Activated CD4-positive, CD25-positive, alpha-beta regulatory T cell treated with anti-CD3 and anti-CD28 coated beads, Interleukin-2, amount 50 U/mL, for 72 hours (primary cell): Measurements from ENCODE around the gene KATNAL2.
A peak's percentile ranks its signal among the peaks of the same experiment; 100 is the strongest.

Experiments used
- DNase-seq: peaks from one replicate; pipeline ENCODE4 v3.0.0; 2021

KATNAL2 gene, protein sequence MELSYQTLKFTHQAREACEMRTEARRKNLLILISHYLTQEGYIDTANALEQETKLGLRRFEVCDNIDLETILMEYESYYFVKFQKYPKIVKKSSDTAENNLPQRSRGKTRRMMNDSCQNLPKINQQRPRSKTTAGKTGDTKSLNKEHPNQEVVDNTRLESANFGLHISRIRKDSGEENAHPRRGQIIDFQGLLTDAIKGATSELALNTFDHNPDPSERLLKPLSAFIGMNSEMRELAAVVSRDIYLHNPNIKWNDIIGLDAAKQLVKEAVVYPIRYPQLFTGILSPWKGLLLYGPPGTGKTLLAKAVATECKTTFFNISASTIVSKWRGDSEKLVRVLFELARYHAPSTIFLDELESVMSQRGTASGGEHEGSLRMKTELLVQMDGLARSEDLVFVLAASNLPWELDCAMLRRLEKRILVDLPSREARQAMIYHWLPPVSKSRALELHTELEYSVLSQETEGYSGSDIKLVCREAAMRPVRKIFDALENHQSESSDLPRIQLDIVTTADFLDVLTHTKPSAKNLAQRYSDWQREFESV

DNA sequence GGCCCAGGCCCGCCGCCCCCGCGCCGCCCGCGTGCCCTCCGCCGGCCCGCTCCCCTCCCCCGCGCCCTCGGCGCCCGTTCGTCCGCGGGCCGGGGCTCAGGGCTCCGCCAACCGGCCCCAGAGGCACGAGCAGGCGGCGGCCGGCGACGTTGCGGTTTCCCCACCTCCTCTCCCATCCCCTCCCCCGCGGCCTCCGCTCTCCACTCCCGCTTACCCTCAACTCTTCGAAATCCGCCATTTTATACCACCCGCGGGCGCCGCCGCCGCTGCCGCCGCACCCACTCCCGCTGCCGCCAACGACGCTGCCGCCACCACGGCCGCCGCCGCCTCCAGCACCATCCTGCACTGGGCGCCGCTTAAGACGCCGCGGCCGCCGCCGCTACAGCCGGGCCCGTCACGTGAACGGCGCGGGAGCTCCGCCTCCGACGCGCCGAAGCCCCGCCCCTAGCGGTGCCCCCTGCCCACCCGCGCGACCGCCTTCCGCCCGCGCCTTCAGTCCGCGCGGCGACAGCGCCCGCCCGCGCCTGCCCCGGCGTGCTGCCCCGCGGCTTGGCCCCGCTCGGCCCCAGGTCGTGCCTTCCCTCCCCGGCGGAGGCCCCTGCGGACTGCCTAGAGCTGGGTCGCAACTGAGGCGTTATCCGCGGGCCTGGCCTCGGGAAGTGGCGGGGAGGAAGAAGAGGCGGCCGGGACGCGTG, at the start of gene KATNAL2, which contains the start of gene PIAS2:
Gene KATNAL2, plus strand, starts transcription at position 495 of the 695 bp plus-strand sequence. CDS start 29,271 bp downstream, outside the sequence.
Gene PIAS2, minus strand, starts transcription at position 400 of the 695 bp plus-strand sequence. Its CDS starts 162 bp downstream, at position 238.
- DNase-seq: peak; percentile 76

DNA sequence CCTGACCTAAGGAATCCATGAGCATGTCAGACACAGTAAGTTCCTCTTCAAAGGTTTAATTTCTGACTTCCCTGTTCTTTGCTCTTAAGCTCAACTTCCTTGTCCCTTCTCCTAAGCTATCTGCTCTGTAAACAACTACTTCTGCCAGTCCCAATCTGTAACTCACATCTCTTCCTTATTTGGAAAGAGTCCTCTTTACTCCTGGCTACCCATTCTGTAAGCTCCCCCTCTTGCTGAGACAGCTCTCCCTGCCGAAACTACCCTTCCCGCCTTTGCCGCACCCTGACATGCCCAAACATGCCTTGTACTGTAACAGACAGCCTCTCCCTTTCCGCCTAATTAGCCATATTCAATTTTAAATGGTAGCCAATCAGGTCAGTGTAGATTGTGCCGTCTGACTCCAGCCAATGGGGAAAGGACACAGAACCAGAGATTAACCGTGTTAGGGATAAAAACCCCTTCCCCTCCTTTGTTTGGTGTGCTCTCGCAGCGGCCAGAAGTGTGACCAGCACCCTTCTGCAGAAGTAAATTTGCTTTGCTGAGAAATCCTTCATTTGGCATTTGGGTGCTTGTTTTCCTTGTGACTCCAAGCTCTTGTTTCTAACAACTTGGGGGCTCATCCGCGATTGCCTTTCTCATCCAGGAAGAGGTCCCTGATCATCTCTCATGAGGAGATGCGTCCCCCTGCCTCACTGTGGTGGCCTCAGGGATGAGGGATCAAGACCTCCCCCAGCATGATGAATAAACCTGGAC, 49.1 kb upstream of the KATNAL2 start:
- DNase-seq: no peak

DNA sequence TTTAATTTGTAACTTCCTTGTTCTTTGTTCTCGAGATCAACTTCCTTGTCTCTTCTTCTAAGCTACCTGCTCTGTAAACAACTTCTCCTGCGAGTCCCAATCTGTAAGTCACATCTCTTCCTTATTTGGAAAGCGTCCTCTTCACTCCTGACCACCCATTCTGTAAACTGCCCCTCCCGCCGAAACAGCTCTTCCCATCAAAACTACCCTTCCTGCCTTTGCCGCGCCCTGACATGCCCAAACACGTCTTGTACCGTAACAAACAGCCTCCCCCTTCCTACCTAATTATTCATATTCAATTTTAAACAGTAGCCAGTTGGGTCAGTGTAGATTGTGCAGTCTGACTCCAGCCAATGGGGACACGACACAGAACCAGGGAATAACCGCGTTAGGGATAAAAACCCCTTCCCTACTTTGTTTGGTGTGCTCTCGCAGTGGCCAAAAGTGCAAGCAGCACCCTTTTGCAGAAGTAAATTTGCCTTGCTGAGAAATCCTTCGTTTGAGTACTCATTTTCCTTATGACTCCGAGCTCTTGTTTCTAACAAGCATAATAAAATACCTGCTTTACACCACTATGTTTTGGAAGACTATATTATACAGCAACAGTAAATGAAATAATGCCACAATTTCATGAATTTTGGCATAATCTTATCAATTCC, 39.9 kb upstream of the KATNAL2 start:
- no peak for DNase-seq

DNA sequence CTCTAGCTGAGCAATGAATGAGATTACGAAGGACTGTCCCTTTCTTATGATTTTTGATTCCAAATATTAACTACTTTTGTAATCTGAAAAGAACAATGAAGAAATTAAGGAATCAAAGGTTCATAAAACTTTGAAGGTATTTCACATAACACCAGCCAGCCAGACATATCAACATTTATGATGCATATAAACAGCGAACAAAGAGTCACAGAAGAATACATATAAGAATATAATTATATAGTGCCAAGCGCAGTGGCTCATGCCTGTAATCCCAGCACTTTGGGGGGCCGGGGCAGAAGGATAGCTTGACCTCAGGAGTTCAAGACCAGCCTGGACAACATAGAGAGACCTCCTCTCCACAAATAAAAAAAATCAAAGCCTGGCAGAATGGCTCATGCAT, 34.2 kb upstream of the KATNAL2 start:
- DNase-seq: no peak

DNA sequence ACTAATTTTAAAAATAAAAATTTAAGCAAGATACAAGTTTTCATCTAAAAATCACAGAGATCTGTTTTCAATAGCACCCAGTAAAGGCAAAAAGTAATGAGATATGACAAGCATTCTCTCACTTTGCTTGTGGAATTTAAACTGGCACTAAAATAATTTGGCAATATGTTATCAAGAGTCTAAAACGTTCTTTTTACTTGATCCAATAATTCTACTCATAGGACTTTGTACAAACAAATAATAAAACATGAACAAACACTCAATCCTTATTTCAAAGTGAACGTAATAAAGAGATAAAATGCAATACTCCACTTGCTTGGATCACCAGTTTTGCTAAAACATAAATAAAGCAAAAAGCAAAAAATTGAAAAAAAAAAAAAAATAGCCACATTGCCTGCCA, 30.5 kb upstream of the KATNAL2 start:
- DNase-seq: no peak

DNA sequence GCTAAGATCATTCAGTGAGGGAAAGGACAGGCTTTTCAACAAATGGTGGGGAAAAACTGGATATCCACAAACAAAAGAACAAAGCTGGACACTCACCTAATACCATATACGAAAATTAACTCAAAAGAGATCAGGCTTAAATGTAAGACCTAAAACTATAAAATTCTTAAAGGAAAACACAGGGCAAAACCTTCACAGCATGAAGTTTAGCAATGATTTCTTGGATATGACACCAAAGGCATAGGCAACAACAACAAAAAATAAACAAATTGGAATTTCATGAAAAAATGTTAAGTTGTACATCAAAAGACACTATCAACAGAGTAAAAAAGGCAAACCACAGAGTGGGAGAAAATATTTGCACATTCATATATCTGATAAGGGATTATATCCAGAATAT, 28.4 kb upstream of the KATNAL2 start:
- no peak for DNase-seq

DNA sequence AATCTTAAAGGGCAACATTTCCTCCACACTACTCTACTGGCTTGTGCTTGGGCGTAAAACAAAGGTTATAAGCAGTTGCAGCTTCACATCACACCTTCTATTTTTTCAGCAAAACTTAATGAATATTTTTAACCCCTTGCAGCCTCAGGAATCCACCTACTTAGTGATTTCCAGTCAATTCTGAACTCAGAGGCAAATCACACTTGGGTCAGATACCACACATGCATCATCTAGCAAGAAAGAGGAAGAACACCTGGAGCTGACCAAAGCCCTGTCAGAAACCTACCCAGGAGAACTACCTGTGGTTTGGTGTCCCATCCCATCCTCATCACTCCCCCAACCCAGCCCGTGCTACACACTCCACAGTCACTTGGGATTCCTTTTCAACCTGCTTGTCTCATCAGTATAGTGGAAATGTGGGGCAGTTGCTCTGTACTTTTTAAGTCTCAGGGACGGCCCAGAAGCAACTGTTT, 25.6 kb upstream of the KATNAL2 start:
- DNase-seq: no peak

DNA sequence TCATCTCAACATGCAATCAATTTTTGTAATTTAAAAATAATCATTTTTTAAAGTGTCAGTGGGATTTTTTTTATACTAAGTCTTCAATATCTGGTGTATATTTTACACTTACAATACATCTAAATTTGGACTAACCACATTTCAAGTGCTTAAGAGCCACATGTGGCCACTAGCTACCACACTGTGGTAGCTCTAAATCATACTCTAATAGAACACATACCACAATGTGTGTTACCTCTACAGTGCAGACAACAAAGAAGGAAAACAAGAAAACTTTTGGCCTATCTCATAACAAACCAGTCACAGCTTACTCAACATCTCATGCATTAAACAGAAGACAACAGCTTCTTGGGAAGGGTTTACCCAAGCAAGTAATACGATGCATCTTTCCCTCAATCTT, 24.6 kb upstream of the KATNAL2 start:
- DNase-seq: no peak

DNA sequence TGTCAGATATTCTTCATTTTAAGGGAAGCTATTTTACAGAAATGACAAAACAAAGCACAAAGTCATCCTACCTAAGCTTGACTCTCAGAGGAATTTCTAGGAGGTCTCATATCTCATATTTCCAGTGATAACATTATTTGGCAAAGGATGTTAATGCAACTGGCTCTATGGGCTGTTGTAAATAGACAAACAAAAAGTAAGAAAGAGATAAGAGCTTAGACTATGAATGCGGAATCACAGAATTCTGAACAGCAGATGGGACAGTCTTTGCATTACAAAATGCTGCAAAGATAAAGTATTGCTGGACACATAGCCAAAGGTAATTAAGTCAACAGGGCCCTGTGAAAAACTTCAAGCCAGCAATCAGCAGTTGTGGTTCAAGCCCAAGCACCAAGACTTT, 24.0 kb upstream of the KATNAL2 start:
- no peak for DNase-seq

DNA sequence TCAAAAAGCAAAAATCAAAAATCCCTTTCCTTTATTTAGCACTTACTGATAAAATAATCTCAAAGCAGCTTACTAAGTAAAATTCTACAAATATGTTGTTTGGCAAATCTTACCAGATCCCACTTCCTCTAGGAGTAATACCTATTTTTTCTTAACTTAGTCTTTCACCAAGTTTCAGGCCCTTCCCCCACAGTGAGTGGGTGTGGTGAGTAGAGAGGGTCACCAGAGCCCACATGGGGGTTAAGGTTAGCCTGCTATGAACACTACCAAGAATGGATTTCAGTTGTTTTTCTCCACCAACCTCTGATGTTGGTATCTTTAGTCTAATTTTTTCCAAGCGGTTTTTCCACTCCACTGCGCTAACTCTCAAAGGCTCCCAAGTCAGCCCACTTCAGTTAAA, 23.3 kb upstream of the KATNAL2 start:
- DNase-seq: no peak

DNA sequence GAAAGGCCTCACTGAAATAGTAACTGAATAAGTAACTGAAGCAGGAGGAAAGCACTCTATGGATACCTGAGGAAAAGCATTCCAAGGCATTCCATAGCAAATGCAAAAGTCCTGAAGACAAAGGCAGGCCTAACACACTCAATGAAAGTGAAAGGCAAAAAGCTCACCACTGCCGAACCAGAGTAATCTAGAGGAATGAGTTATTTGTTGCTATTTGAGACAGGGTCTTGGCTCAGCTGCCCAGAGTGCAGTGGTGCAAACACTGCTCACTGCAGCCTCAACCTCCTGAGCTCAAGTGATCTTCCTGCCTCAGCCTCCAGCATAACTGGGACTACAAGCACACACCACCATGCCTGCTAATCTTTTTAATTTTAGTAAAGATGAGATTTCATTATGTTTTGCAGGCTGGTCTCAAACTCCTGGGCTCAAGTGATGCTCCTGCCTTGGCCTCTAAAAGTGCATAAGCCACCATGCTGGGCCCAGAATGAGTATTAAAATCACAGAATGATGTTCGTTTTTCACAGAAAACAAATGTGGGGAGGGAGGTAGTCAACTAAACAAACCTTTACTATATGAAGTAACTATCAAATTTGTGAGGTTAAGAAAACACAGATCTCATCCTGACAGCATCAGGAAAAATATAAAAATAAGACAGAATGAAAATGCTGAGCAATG, 18.0 kb upstream of the KATNAL2 start:
- no peak for DNase-seq

DNA sequence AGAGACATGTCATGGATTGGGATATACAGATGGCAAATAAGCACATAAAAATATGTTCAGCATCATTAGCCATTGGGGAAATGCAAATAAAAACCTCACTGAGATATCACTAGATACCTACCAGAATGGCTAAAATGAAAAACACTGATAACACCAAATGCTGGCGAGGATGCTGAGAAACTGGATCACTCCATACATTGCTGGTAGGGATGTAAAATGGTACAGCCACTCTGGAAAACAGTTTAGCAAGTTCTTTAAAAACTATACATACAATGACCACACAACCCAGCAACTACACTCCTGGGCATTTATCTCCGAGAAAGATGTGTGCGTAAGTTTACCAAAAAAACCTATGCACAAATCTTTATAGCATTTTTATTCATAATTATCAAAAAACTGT, 14.0 kb upstream of the KATNAL2 start:
- DNase-seq: no peak

DNA sequence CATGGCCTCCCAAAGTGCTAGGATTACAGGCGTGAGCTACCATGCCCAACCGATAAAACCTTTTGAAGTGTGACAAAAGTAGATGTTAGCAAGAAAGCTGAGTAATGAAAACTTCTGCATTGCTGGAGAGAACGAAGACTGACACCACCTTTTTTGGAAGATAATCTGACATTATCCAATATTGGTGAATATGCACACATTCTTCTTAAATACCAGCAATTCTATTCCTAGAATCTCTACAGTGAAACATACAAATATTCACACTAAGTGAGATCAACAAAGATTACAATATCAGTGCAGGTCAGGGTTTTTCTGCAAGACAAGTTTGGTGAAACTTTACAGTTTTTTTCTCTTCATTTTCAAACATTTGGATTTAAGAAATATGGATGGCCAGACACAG, 7.9 kb upstream of the KATNAL2 start:
- no peak for DNase-seq

DNA sequence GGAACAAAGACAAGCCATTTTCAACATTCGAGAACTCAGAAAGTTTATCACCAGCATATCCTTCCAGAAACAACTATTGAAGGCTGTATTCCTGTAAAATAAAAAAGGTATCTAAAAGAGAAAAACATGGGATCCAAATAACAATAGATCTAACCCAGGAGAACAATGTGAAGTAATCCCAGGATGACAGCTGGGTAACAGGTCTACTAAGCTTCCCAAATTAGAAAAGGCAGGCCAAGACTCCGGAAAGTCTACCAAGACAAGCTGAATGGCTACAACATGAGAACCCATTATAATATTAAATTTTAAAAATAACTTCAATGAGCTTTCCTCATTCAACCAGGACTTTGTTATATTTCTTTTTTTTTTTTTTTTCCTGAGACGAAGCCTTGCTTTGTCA, 6.5 kb upstream of the KATNAL2 start:
- DNase-seq: no peak

DNA sequence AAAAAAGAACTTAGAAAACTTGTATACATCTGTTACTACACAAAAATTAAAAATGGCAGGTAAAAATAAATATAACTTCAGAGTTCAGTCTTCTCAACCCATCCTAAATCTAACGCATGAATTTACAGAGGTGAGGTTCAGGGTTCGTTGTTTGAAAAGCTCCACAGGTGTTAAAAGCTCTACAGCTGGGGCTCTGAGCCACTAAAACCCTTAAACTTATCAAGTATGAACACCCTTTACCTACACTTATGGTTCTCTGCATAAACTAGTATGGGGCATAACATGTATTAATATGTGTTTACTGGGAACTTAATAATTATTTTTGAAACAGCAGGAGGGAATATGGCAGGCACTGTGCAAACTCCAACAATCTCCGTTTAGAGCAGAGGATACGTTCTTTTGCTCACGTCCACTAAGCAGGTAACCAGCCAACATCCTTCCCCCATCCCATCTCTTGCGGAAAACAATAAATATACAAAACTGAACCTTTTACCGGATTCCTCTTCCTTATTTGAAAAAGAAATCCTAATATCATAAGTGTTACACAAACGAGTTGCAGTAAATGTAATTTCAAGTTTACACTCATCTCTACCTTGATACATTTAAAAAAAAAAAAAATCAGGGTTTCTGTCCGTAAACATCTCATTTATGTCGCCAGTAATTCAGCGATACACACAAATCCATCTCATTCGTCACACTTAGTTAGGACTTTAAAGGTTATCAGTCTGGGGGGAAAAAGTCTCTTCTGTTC, 1.4 kb upstream of the KATNAL2 start:
- no peak for DNase-seq

DNA sequence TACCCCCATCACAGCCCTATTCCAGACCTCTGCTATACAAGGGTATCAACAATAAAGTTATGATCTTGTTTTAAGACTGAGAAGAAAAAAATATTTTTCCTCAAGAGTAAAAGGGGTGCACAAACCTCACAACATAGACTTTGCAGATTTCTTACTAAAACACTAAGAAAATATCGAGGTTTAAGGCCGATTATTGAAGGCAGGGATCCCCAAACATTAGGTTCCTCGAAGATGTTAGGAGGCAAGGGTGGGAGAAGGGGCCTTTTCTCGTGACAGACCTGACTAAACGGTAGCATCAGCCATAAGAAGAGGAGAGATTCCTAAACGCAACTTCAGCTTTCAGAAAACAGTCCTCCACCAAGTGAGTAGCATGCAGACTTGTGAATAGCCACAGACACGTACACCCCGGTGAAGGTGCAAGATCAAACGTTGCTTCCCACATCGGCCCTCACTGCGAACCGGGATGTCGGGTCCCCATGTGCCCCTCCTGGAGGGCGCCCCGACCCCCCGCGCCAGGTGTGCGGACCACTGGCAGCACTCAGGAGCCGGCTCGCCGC, 773 bp upstream of the KATNAL2 start:
- no peak for DNase-seq

DNA sequence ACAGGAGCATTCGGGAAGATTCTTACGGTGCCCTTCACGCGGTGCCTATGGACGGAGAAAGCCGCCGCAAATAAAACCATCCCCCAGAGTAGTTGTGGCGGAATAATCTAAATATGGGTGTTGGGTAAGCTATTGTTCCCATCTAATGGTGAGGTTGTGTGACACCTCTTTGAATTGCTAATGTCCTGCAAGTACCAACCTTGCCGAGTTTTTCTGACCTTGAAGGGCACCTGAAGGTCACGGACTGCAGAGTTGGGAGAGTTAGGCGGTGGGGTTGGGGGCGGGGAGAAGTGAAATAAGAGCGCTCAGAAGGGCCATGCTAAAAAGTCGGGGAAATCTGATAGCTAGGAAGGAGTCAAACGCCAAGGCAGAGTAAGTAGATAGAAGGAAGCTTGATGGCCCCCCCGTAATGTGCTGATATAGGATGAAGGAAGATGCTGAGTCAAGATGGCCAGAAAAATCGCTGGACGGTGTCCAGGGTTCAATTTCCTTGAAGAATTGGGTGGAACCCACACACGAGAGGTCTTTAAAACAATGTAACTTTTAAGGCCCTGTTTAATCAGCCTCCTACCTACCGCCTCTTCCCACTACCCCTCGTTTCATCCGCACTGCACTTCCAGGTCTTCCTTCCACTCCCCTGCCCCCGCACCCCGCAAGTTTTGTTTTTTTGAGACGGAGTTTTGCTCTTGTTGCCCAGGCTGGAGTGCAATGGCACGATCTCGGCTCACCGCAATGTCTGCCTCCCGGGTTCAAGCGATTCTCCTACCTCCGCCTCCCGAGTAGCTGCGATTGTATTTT, 600 bp downstream of the KATNAL2 start:
- DNase-seq: peak; percentile 34

DNA sequence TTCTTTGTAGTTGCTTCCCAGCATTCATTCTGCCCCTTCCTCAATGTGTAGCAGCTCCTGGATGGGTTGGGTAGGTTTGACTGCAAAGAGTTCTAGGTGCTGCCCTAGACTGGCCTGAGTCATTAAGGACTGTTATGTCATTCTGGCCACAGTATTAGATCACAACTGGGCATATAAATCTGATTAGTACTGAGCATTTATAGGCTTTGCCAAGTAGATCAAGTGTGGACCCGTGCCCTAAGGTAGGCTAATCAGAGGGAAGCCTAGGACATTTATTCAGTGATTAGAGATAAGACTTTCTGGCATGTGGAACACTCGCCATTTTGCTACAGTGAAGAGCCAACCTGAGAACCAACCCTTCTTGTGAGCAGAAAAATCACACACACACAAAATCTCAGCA, 2.7 kb downstream of the KATNAL2 start:
- DNase-seq: no peak

DNA sequence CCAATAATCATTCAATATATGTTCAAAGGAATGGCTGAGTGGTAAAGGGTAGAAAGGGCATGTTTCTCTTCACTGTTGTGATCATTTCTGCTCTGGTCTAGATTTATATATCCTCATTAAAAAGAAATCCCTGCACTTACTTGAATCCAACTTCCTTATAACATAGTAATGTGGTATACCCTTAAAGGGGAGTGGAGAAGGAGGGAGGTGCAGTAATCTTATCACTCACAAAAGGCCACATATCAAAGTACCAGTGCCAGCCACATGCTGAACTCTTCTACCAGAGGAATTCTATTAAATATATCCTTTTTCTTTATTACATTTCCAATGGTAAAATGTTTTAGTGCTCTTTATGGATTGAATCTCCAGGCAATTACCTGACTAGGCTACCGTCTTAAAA, 3.3 kb downstream of the KATNAL2 start:
- DNase-seq: no peak

DNA sequence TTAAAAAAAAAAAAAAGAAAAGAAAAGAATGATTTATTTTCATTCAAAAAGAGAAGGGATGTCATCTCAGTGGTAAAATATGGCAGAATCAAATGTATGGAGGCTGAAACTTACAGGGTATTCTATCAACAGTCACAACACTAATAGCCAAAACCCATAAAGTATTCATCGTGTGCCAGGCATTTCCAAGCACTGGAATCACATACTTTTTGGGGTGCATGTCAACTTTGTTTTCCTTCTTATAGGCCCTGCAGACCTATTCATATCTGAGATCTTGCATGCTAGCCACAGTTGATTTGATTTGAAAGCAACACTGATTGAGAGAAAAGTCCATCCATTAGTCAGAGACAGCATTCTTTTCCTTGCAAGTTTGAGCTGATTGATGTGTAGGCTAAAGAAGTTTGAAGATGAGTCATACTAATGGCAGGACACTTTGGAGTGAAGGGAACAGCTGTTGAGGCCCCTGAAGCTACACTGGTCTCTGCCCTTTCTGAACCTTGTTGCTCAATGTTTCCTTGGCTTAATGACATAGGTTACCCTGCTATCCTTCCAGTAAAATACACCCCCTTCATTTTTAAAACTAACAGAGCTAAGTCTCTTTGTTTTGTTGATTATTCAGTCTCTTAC, 22.0 kb downstream of the KATNAL2 start:
- DNase-seq: no peak
